ENCODE results near the gene CLCF1.
A peak's percentile ranks its signal among the peaks of the same experiment; 100 is the strongest.

CLCF1 gene

DNA sequence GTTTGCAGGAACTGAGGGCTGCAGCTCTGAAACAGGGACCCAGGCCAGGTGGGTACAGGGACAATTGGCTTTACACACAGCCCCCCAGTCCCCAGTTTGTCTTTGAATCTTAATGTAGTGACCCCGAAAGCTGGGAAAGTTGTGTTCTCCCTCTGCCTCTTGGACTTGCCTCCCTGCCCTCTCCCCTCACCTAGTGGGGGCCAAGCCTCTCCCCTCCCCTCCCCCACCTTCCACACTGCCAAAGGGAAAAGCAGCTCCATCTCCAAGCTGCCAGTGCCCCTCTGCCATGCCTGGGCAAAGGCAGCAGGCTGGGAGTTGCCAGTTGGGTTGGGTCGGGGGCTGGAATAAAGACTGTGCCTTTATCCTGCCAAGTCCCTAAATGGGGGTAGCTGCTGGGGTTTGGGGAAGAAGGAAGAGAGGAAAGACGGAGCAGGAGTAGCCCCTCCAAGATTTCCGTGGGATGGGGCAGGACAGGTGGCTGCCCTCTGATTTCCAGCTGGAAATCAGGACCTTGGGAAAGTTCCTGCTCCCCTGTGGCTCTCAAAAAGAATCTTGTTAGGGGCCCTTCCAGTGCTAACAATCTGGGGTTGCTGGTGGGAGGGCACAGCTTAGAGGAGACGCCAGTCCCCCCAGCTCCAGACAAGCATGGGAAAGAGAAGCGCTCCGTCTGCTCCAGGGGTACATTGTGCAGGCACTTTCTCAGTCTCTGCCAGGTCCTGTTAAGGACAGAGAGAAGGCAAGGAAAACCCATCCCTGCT, 2.8 kb upstream of the CLCF1 start:
- peak overlapping the region; percentile 94 for H3K27ac ChIP-seq
- DNase-seq (ENCODE audit: low read depth, low spot score), result no peak

DNA sequence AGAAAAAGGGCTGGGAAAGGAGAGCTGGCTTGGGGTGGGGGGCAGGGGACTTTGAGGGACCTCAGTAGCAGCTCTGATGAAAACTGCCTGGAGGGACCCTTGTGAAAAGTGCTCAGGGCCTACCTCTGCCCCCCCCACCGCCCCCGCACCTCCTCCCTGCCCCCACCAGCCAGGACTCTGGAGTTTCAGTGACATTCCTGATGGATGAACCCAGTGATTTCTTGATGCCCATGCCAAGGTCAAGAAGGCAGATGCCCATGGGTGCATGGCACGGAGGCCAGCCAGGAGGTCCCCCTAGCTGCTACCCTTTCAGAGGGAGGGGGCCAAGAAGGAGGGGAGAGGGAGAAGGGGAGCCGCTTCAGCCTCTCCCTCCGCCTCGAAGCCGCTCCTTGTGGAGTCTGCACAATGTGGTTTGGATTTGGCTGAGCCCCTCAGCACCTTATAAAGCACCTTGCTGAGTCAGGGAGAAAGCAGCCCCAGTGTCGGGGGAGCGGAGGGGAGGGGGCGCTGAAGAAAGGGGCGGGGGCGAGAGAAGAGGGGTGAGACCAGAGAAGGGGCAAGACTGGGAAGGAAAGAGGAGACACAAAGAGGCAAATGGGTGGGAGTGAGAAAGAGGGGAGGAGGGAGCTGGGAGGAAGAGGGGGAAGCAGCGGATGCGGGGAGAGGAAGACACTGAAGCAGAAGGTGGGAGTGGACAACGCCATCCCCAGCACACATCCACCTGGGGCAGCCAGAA, 2.1 kb upstream of the CLCF1 start:
- peak overlapping the region; percentile 94 for H3K27ac ChIP-seq
- DNase-seq (ENCODE audit: low read depth, low spot score), result no peak

DNA sequence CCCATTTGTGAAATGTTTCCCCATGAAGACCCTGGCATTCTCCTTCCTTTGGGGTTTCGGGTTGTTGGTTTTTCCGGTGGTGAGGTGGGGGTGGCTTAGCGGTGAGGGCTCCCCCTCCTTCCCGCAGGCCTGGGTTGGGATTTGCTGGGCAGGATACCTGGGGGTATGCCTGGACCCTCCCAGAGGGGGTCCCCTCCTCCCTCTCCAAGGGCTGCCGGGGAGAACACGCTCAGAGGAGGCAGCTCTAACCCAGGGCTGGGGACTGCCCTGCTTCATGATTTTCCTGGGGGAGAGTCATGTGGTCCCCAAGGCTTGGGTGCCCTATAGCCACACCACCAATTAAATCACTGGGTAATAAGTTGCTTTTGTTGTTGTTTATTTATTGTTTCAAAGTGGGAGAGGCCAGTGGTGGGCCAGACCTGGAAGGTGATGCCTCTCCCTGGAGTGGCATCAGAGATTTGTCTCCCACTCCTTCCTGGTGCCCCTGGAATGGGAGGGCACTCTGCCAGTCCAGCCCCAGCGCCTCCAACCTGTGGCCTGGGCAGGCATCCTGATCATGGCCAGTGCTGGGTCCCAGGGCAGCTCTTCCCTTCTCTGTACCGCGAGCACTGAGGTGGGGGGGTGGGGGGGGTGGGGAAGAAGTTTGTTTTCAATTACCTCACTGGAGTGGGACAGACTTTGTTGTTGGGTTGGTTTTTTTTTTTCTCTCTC, 1.3 kb upstream of the CLCF1 start:
- H3K27ac ChIP-seq, result peak overlapping the region; percentile 94
- no peak for DNase-seq (ENCODE audit: low read depth, low spot score)

DNA sequence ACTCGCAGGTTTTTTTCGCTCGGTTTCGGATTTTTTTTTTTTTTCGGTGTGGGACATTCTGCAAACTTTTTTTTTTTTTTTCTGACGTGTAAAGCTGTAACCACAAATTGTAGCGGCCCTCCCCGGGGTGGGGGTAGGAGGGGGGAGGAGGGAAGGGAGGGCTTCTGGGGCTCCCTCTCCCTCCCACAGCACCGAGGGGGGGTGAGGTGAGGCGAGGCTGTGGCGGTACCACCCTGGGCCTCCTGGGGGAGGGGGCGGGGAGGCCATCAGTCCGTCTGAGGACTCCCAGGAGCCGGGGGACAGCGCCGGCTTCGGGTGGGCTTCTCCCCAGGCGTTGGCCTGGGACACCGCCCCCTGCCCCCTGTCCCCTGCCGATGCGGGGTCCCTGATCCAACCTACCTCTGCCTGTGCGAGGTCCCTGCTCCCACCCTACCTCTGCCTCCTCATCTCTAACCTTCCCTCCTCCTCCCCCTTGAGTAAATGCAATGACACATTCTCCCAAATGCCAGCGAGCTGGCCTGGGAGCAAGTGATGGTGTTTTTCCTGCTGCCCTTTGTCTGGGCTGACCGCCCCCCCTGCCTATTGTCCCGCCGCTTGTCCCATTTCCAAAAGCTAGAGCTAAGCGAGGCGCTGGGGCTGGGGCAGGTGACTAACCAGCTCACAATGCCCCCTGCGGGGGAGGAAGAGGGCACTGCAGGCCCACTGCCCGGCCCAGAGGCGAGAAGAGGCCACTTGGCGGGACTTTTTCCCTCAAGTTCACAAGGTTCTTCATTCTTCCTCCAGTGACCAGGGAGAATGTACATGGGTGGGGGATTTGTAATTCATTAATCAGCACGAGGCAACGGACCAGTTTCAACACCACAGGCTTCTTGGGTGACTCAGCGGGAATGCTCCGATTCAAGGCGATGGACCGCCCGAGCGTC, 511 bp upstream of the CLCF1 start:
- peak; percentile 69 for DNase-seq (ENCODE audit: low read depth, low spot score)
- H3K27ac ChIP-seq, result peak overlapping the region; percentile 94

DNA sequence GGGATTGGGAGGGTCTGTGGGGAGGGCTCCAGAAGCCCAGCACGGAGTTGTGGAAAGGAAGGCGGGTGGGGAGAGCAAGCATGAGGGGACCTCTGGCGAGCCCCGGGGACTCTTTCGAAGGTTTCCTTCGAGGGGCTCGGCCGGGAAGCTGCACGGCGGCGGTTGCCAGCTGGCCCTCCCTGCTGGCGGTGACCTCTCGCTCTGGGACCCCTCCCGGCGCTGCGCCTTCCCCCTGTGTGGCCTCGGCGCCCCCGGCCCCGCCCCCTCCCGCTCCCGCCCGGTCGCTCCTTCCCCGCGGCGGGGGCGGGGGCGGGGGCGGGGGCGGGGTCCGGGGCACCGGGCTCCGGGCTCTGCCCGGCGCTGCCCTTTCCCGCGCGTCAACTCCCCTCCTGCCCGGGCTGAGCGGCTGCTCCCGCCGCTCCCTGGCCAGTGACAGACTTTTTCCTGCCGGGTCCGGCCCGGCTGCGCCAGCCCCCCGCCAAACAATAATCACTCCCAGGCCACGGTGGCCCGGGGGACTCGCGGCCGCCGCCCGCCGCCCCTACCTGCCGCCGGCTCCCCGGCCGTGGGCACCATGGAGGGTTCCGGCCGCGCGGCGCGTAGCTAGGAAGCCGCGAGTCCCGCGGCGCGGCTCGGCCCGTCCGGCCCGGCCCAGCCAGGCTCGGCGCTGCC, 941 bp downstream of the CLCF1 start:
- peak overlapping the region; percentile 94 for H3K27ac ChIP-seq
- DNase-seq (ENCODE audit: low read depth, low spot score), result no peak

DNA sequence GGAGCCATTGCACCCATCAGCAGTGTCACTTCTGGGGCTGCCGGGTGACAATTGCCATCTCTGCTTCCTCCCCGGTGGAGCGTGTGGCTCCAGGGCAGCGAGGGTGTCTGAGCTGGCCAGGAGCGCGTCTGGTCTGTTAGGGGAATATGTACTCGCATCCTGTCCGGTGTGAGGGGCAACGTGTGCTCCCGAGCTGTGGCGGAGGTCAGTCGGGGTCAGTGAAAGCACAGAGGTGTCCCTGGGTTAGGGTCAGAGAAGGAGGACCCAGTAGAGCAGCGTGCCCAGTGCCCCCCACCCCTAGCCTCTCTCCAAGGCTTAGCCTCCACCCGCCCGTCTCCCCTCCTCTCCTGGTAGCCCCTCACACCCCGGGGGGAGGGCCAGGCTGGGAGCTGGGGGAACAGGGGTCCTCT, 1.5 kb downstream of the CLCF1 start:
- peak overlapping the region; percentile 94 for H3K27ac ChIP-seq
- DNase-seq (ENCODE audit: low read depth, low spot score), result no peak

DNA sequence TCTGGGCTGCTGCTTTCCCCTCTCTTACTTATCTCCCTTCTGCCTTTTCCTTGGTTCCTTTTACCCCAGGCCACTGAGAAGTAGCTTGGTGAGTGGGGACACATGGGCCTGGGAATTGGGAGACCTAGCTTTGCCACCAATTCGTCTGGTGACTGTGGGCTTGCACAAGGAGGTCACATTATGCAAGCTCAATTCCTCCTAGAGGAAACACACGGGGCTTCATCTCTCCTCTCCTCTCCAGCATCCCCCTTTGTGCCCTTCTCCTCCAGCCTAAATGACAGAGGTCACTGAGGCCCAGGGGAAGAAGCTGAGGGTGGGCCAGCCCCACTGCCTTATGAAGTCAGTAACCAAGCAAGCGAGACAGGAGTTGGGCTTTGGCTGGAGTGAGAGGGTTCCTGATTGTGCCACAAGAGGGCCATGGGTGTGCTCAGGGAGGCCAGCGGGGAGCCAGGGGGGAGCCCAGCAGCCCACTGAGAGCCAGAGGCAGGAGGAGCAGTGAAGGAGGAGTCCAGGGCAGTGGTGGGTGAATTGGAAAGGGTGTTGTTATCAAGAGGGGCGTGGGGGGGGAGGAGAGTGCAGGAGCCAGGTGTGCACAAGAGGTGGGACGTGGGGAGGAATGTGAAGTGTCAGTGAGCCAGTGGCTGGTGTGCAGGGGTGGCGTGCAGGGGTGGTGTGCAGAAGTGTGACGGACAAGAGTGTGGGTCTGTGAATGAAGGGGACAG, 2.0 kb downstream of the CLCF1 start:
- H3K27ac ChIP-seq, result no peak overlapping the region
- DNase-seq (ENCODE audit: low read depth, low spot score), result no peak

DNA sequence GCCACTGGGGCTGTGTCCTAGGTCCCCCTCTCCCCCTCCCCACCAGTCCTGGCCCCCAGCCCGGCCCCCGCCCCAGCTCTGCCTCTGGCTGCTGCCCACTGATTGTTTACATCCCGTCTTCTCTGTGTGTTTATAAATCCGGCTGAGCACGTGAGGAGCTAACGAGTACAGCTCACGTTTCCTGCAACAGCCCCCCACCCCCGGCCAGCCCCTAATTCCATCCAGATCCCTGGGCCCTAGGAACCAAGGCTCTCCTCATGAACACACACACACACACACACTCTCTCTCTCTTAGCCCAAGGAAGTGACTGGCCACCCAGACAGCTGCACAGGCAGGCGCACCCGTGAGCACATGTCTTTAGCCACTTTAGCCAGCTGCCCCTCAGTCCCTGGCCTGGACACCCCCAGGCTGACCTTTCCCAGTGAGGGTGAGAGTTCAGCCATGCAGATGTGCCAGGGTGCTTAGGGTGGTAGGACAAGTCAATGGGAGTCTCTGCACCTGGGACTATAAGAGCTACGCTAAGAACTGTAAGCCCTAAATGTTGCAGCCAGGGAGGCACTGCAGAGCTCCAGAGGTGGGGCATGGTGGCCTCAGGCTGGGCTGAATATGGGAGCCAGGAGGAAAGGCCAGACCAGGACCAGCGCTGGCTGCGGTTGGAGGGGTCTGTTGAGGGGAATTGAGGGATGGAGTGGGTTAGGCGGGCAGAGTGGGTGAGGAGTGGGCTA, 2.9 kb downstream of the CLCF1 start:
- H3K27ac ChIP-seq, result no peak overlapping the region
- DNase-seq (ENCODE audit: low read depth, low spot score), result no peak

DNA sequence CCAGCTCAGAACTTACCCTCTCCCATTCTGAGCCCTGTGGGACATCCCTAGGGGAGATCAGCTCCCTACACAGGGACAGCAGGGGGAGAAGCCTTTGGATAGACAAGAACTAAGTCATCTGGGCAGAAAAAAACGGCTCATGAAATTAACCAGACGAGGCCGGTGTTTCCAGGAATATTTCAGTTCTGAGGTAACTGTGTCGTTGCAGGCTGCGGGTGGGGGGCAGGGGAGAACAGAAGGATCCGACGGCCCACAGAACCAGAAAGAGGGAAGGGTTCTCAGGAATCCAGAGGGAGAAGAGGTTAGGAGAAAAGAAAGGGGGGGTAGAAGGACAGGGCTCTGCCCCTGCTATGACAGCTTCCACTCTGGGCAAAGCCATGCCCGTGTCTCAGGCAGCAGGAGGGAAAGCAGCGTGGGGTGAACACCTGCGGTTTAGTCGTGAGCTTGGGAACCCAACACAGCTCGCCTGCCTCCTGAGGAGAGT, 3.6 kb downstream of the CLCF1 start:
- H3K27ac ChIP-seq, result no peak overlapping the region

DNA sequence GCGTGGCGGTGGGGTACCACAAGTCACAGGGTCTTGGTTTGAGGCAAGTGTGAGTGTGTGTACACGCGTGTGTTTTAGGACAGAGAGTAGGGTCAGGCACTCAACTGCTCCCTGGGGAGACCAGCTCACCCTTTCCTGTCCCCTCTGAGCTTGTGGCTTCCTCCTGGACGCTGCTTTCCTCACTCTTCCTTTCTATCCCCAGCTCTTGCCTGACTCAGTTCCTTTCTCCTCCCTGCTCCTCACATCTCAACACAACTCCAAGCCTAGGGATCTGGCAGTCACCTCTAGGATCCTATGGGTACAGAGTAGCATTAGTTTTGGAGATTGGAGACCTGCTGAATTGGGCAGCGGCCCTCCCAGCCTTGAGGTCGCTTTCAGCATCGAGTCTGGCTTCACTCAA, 4.1 kb downstream of the CLCF1 start:
- H3K27ac ChIP-seq, result no peak overlapping the region
- DNase-seq (ENCODE audit: low read depth, low spot score), result no peak

More for the DNA sequence above, 3.6 kb downstream of the CLCF1 start:
- DNase-seq (ENCODE audit: low read depth, low spot score), result no peak

DNA sequence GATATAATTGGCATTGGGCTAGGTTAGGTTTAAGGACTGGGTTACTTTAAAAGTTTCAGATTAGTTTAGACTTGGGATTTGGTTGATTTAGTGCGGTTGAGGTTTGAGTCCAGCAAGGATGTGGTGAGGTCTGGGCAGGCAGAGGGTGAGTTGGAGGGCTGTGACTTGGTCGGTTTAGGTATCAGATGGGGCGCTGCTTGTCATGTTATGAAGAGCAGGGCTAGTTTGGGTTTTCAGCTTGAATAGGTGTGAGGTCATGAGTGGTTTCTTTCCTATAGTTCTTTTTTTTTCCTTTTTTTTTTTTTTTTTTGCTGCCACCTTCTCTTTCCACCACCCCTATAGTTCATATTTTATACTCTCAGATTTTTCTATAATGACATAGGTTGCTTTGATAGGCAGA, 4.8 kb downstream of the CLCF1 start:
- no peak for DNase-seq (ENCODE audit: low read depth, low spot score)
- H3K27ac ChIP-seq, result no peak overlapping the region

DNA sequence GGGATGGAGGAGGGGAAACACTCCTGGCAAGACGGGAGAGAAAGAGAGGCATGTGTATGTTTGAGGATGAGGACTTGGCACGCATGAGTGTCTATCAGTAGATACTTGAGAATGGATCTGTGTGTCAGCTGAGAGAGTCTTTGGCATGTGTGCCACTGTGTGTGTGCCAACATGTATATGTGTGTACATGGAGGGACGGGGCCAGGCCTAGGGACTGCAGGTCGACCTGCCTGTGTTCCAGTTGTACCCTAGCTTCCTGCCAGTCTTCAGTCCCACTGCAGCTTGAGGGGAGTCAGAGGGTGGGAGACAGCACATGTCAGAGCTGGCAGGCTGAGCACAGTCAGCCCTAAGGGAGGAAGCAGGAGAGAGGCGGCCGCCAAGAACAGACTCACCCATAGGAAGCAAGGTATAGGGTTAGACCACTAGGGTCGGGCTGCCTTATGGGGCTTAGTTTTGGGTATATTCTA, 5.6 kb downstream of the CLCF1 start:
- no peak for DNase-seq (ENCODE audit: low read depth, low spot score)
- H3K27ac ChIP-seq, result no peak overlapping the region

DNA sequence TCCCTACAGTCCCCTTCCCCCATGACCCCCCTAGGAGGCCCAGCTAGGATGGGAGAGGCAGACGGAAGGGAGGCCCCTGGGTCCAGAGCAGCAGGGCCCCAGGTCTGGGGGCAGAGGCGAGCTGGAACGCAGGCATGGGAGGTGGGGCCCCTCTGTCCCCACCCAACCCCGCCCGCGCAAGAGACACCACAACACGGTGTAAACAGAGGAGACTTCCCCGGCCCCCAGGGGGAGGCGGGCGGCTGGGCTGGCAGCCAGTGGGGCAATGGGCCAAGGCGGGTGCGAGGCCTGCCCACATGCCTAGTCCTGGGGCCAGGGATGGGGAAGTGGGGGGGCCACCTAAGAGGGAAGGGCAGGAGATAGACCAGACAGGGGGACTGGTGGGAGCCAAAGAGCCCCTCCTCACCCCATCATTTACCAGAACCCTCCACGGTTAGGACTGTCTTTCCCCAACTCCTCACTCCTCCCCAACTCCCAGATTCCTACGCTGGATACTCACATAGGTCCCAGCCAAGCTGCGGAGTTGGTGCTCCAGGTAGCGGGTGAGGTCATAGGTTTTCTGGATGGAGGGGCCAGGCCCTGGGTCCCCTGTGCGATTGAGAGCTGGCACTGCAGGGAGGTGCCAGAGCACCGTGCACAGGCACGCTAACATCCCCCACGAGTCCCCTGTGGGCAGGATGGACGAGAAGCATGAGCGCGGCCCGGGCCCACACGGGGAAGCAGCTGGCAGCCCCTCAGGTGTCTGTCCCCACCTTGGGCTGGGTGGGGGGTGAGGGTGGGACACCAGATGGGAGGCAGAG, 6.2 kb downstream of the CLCF1 start:
- H3K27ac ChIP-seq, result no peak overlapping the region
- DNase-seq (ENCODE audit: low read depth, low spot score), result no peak

DNA sequence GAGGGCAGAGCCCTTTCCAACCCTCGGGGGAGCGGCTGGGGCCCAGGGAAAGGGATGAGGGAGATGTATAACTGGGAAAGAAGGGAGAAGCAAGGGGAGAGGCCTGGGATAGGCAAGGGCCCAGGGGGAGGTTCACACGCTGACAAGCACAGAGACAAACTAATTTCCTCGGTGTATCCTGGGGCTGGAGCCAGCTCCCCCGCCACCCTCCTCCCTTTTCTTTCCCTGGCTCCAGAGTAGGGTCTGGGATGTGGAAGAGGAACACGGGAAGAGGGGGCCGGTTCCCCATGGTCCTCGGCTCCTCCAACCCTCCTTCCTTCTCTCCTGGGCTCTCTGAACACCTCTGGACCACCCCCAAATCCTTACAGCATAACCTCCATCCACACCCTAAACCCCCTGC, 6.9 kb downstream of the CLCF1 start:
- no peak for DNase-seq (ENCODE audit: low read depth, low spot score)

DNA sequence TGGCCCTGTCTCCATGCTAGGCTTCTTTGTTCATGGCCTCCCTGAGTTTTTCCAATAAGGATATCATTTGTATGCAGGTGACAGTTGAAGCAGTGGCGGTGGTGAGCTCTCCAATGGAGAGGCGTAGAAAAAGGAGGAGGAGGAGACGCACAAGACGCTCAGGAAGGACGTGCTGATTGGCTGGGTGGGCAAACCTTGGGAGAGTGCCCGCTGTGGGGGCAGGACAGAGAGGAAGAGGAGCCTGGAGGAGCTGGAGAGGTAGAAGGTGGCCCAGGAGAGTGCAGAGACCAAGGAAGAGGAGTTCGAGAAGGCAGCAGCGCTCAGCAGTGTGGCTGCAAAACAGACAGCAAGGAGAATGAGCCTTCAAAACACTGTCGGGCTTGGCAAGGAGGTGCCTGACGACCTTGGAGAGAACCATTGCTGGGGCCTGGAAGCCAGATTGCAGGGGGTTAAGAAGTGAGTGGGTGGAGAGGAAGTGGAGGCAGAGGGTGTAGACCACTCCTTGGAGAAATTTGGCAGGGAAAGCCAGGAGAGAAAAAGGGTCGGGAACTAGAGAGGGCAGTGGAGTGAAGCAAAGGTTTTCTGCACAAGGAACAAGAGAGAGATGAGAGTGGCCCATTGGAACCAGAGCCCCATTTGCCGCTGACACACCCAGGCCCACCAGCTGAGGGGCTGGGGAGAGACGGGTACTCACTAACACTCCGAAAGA, 7.5 kb downstream of the CLCF1 start:
- no peak overlapping the region for H3K27ac ChIP-seq
- no peak for DNase-seq (ENCODE audit: low read depth, low spot score)

More for the DNA sequence above, 6.9 kb downstream of the CLCF1 start:
- no peak overlapping the region for H3K27ac ChIP-seq
